Measurements from ENCODE around the gene USP6. TPM values are rescaled to one million over a fixed set of nuclear protein-coding genes. Genes with fewer than 3 reads are reported as not detected.
"Not testable (repeated sequence)": the region's sequence is repeated elsewhere in the genome, so short reads cannot be mapped to it uniquely, and the experiment has no call there.

The USP6 gene
- total RNA-seq: under 1 TPM in 4 of 5 experiments, not detected in 1; 0.05 to 0.19 (median 0.13) TPM
- polyA plus RNA-seq: under 1 TPM in 1 of 2 donors, not detected in 1; 0.06 TPM
- total RNA-seq: not detected

- peaks cover 0 to 22% (median 8%) of the 10 kb centered on the region in 5 donors for H3K36me3 Mint-ChIP-seq
Observed at GRCh38 chr17:5115673-5116651, at the start of gene USP6. Gene USP6, plus strand, starts transcription at chr17:5116032. Its CDS starts 14,336 bp downstream, at chr17:5130368.

GRCh38 chr17:5068236-5068635 is 47.6 kb upstream of the USP6 start:
- Mint-ChIP-seq H3K36me3 (peaks cover 0 to 7% (median 0%) of the 10 kb centered on the region in 5 donors), H3K4me3 (no peak overlapping the region), H3K27me3 (no peaks in the 10 kb centered on the region), H3K27ac (peak overlapping the region in 1 of 9 donors; percentile 44), H3K9me3 (no peaks in the 10 kb centered on the region), H3K4me1 (peaks cover 0 to 2% (median 1%) of the 10 kb centered on the region in 7 donors)
- Histone ChIP-seq H3K27me3 (ENCODE audit: control insufficient read depth in 2 of 2, insufficient read depth in 2 of 2, low read length in 2 of 2) (no peaks in the 10 kb centered on the region), H3K4me3 (ENCODE audit: low read length) (no peak overlapping the region), H3K9me3 (ENCODE audit: control insufficient read depth in 2 of 3, low read length in 3 of 3) (no peaks in the 10 kb centered on the region), H3K4me1 (ENCODE audit: control insufficient read depth in 2 of 2, insufficient read depth in 2 of 2, low read length in 2 of 2) (no peaks in the 10 kb centered on the region), H3K36me3 (ENCODE audit: control insufficient read depth in 2 of 3, insufficient read depth in 3 of 3, low read length in 3 of 3) (no peaks in the 10 kb centered on the region), H3K27ac (ENCODE audit: low read depth, low read length) (no peak overlapping the region)
- ChIA-PET POLR2A (interaction anchor here (1.3 kb wide), 1 partner anchor 21 kb away, joined by 3 read pairs; no protein-coding TSS in a partner anchor), CTCF (interaction anchor here (1.2 kb wide), 1 partner anchor 38 kb away, joined by 3 read pairs; no protein-coding TSS in a partner anchor)
- intact Hi-C loops (cut with micrococcal nuclease): no loop called here
- no peak for ATAC-seq
- DNase-seq: no peak

More at GRCh38 chr17:5115673-5116651, at the start of gene USP6:
- Histone ChIP-seq H3K4me3 (ENCODE audit: low read length) (no peak within 1 kb of the TSS), H3K9me3 (ENCODE audit: control insufficient read depth in 2 of 3, low read length in 3 of 3) (no peaks in the 10 kb centered on the region), H3K4me1 (ENCODE audit: control insufficient read depth in 2 of 2, insufficient read depth in 2 of 2, low read length in 2 of 2) (peaks cover 2 to 5% of the 10 kb centered on the region in 2 donors), H3K27ac (ENCODE audit: low read depth, low read length) (no peak within 1 kb of the TSS), H3K36me3 (ENCODE audit: control insufficient read depth in 2 of 3, insufficient read depth in 3 of 3, low read length in 3 of 3) (peaks cover 0 to 6% (median 0%) of the 10 kb centered on the region in 3 experiments), H3K27me3 (ENCODE audit: control insufficient read depth in 2 of 2, insufficient read depth in 2 of 2, low read length in 2 of 2) (peaks cover 0 to 3% of the 10 kb centered on the region in 2 donors)
- ChIA-PET POLR2A (no interaction called here), CTCF (no interaction called here)
- peaks cover 31 to 48% (median 45%) of the 10 kb centered on the region in 5 donors for H3K27me3 Mint-ChIP-seq
- peaks cover 0 to 15% (median 2%) of the 10 kb centered on the region in 11 donors for H3K9me3 Mint-ChIP-seq
- intact Hi-C loops (cut with micrococcal nuclease): no loop called here
- H3K4me1 Mint-ChIP-seq: peaks cover 3 to 23% (median 6%) of the 10 kb centered on the region in 7 donors
- H3K27ac Mint-ChIP-seq: no peak within 1 kb of the TSS
- ATAC-seq: no peak
- H3K4me3 Mint-ChIP-seq: peak within 1 kb of the TSS in 1 of 10 donors; percentile 33
- DNase-seq: no peak

GRCh38 chr17:5069724-5070123 is 46.1 kb upstream of the USP6 start:
- intact Hi-C loops (cut with micrococcal nuclease): loop anchor here in 1 of 2 donors (10.0 kb wide), 1 partner anchor 515 kb away; the partner anchor contains the start of gene MYBBP1A
- peaks cover 0 to 2% (median 0%) of the 10 kb centered on the region in 7 donors for H3K4me1 Mint-ChIP-seq
- Histone ChIP-seq H3K27me3 (ENCODE audit: control insufficient read depth in 2 of 2, insufficient read depth in 2 of 2, low read length in 2 of 2) (no peaks in the 10 kb centered on the region), H3K9me3 (ENCODE audit: control insufficient read depth in 2 of 3, low read length in 3 of 3) (no peaks in the 10 kb centered on the region), H3K36me3 (ENCODE audit: control insufficient read depth in 2 of 3, insufficient read depth in 3 of 3, low read length in 3 of 3) (no peaks in the 10 kb centered on the region), H3K27ac (ENCODE audit: low read depth, low read length) (no peak overlapping the region), H3K4me1 (ENCODE audit: control insufficient read depth in 2 of 2, insufficient read depth in 2 of 2, low read length in 2 of 2) (no peaks in the 10 kb centered on the region), H3K4me3 (ENCODE audit: low read length) (no peak overlapping the region)
- no peaks in the 10 kb centered on the region for H3K9me3 Mint-ChIP-seq
- peaks cover 0 to 2% (median 0%) of the 10 kb centered on the region in 5 donors for H3K27me3 Mint-ChIP-seq
- no peak overlapping the region for H3K27ac Mint-ChIP-seq
- no peak overlapping the region for H3K4me3 Mint-ChIP-seq
- peaks cover 0 to 7% (median 0%) of the 10 kb centered on the region in 5 donors for H3K36me3 Mint-ChIP-seq
- POLR2A ChIA-PET: no interaction called here
- DNase-seq: no peak
- ATAC-seq: no peak
- CTCF ChIA-PET: no interaction called here

DNA sequence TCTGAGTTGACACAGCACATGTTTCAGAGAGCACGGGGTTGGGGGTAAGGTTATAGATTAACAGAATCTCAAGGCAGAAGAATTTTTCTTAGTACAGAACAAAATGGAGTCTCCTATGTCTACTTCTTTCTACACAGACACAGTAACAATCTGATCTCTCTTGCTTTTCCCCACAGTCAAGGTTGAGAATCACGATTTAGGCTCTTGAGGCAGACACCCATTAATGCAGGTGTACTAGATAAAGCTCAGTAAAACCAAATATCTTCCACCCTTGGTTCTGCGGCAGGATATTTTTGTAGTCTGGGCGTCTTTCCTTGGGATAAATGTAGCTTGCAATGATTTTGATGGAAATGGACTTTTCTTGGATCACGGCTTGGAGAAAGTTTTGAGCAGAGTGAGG is 40.4 kb upstream of the USP6 start:
- H3K9me3 Mint-ChIP-seq; ATAC-seq; H3K9me3 ChIP-seq (ENCODE audit: control insufficient read depth in 2 of 3, low read length in 3 of 3); H3K4me3 ChIP-seq (ENCODE audit: low read length); H3K27ac Mint-ChIP-seq; H3K27me3 Mint-ChIP-seq; H3K27me3 ChIP-seq (ENCODE audit: control insufficient read depth in 2 of 2, insufficient read depth in 2 of 2, low read length in 2 of 2); POLR2A ChIA-PET; CTCF ChIA-PET; DNase-seq; H3K27ac ChIP-seq (ENCODE audit: low read depth, low read length); H3K36me3 ChIP-seq (ENCODE audit: control insufficient read depth in 2 of 3, insufficient read depth in 3 of 3, low read length in 3 of 3): not testable (repeated sequence)
- intact Hi-C loops (cut with micrococcal nuclease): loop anchor here in 1 of 2 donors (10.0 kb wide), 1 partner anchor 521 kb away; the partner anchor contains the start of gene MYBBP1A
- Mint-ChIP-seq H3K4me3 (peak overlapping the region in 1 of 10 donors; percentile 16), H3K4me1 (peaks cover 12 to 25% (median 24%) of the 10 kb centered on the region in 7 donors), H3K36me3 (peaks cover 0 to 19% (median 0%) of the 10 kb centered on the region in 5 donors)
- peaks cover 13 to 15% of the 10 kb centered on the region in 2 donors for H3K4me1 ChIP-seq (ENCODE audit: control insufficient read depth in 2 of 2, insufficient read depth in 2 of 2, low read length in 2 of 2)

DNA sequence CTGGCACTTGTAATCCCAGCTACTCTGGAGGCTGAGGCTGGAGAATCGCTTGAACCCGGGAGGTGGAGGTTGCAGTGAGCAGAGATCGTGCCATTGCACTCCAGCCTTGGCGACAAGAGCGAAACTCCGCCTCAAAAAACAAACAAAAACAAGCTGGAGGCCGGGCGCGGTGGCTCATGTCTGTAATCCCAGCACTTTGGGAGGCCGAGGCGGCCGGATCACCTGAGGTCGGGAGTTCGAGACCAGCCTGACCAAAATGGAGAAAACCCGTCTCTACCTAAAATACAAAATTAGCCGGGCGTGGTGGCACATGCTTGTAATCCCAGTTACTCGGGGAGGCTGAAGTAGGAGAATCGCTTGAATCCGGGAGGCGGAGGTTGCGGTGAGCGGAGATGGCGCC is 38.6 kb upstream of the USP6 start:
- Mint-ChIP-seq H3K27ac (peak overlapping the region in 7 of 9 donors; percentile 87 to 96 (median 94)), H3K4me3 (peak overlapping the region; percentile 89 to 98 (median 95)), H3K36me3 (peaks cover 0 to 27% (median 7%) of the 10 kb centered on the region in 5 donors), H3K9me3 (peaks cover 0 to 11% (median 0%) of the 10 kb centered on the region in 11 donors), H3K4me1 (peaks cover 12 to 35% (median 33%) of the 10 kb centered on the region in 7 donors)
- CTCF ChIA-PET; H3K27me3 Mint-ChIP-seq; H3K9me3 ChIP-seq (ENCODE audit: control insufficient read depth in 2 of 3, low read length in 3 of 3); H3K36me3 ChIP-seq (ENCODE audit: control insufficient read depth in 2 of 3, insufficient read depth in 3 of 3, low read length in 3 of 3); H3K4me3 ChIP-seq (ENCODE audit: low read length); ATAC-seq; H3K27me3 ChIP-seq (ENCODE audit: control insufficient read depth in 2 of 2, insufficient read depth in 2 of 2, low read length in 2 of 2); H3K27ac ChIP-seq (ENCODE audit: low read depth, low read length); DNase-seq: not testable (repeated sequence)
- H3K4me1 ChIP-seq (ENCODE audit: control insufficient read depth in 2 of 2, insufficient read depth in 2 of 2, low read length in 2 of 2): peaks cover 13 to 15% of the 10 kb centered on the region in 2 donors
- intact Hi-C loops (cut with micrococcal nuclease): loop anchor here in 1 of 2 donors (10.0 kb wide), 1 partner anchor 522 kb away; the partner anchor contains the start of gene MYBBP1A
- POLR2A ChIA-PET: interaction anchor here (0.7 to 1.3 kb wide), 3 partner anchors 33 to 105 kb away, joined by 3 to 4 read pairs (median 4); no protein-coding TSS in a partner anchor

DNA sequence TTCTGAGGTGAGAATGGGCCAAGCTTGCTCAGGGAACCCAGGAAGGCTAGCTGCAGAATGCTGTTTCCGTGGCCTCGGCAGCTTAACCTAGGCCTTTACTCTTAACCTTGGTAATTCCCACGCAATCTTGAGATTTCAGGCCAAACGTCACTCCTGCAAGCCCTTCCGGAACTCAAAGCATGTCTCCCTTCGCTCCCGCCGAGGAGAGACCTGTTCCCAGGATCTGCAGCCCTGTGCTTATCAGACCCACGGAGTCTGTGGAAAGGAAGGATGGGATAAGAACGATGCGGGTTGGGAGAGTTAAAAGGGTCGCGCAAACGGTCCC is 38.1 kb upstream of the USP6 start:
- H3K4me1 ChIP-seq (ENCODE audit: control insufficient read depth in 2 of 2, insufficient read depth in 2 of 2, low read length in 2 of 2): peaks cover 13 to 15% of the 10 kb centered on the region in 2 donors
- intact Hi-C loops (cut with micrococcal nuclease): loop anchor here (1.0 to 10.0 kb wide), 4 partner anchors 25 to 523 kb away; partner anchors contain the start of genes MYBBP1A (in 1 of the 2), ZNF232 (in 1 of the 2) and ZNF594 (in 1 of the 2)
- ChIA-PET CTCF (interaction anchor here (0.6 kb wide), 1 partner anchor 307 kb away, joined by 6 read pairs; no protein-coding TSS in a partner anchor), POLR2A (interaction anchor here (1.1 to 1.7 kb wide), 4 partner anchors 47 to 129 kb away, joined by 4 to 6 read pairs (median 5); partner anchors contain the start of genes CAMTA2 and PFN1)
- H3K36me3 Mint-ChIP-seq: peaks cover 2 to 29% (median 11%) of the 10 kb centered on the region in 5 donors
- H3K4me3 Mint-ChIP-seq: peak overlapping the region; percentile 89 to 98 (median 95)
- H3K27me3 ChIP-seq (ENCODE audit: control insufficient read depth in 2 of 2, insufficient read depth in 2 of 2, low read length in 2 of 2): no peaks in the 10 kb centered on the region
- peak overlapping the region; percentile 81 for H3K27ac ChIP-seq (ENCODE audit: low read depth, low read length)
- peaks cover 0 to 12% (median 0%) of the 10 kb centered on the region in 3 experiments for H3K36me3 ChIP-seq (ENCODE audit: control insufficient read depth in 2 of 3, insufficient read depth in 3 of 3, low read length in 3 of 3)
- peaks cover 12 to 37% (median 35%) of the 10 kb centered on the region in 7 donors for H3K4me1 Mint-ChIP-seq
- DNase-seq (no peak), ATAC-seq (no peak)
- peaks cover 0 to 13% (median under 1%) of the 10 kb centered on the region in 11 donors for H3K9me3 Mint-ChIP-seq
- H3K27me3 Mint-ChIP-seq: peaks cover 0 to 2% (median 0%) of the 10 kb centered on the region in 5 donors
- peak overlapping the region; percentile 81 for H3K4me3 ChIP-seq (ENCODE audit: low read length)
- no peaks in the 10 kb centered on the region for H3K9me3 ChIP-seq (ENCODE audit: control insufficient read depth in 2 of 3, low read length in 3 of 3)
- peak overlapping the region; percentile 87 to 96 (median 94) for H3K27ac Mint-ChIP-seq
